OCI-LY1 (cell line): ENCODE measurements around the gene ABHD16A.

Experiments
- CTCF ChIP-seq: fragments of 200-600 bp; sonication (generic), shearing (Covaris generic); IDR thresholded peaks from 2 replicates; pipeline ENCODE4 v1.5.1; 2017; ENCODE audit warnings: mild to moderate bottlenecking, antibody characterized with exemption, low read length, moderate library complexity, mixed read lengths
- EZH2 ChIP-seq: fragments of 200-600 bp; sonication (generic), shearing (Covaris generic); IDR thresholded peaks from 2 replicates; pipeline ENCODE4 v1.8.0; 2017; ENCODE audit warnings: borderline replicate concordance, mixed run types, mild to moderate bottlenecking, antibody characterized with exemption, low read length, moderate library complexity, mixed read lengths

- TF ChIP-seq CTCF: no peak
- no peak for TF ChIP-seq EZH2
Observed at GRCh38 chr6:31741815-31742214, 38.7 kb upstream of the ABHD16A start.
